ENCODE data around the gene MIF. TPM values are rescaled to one million over a fixed set of nuclear protein-coding genes. Genes with fewer than 3 reads are reported as not detected.
"Not testable (repeated sequence)": the region's sequence is repeated elsewhere in the genome, so short reads cannot be mapped to it uniquely, and the experiment has no call there.

MIF gene
- total RNA-seq, 4 donors from 2014 or later = 410 to 807 (median 448) TPM

DNA sequence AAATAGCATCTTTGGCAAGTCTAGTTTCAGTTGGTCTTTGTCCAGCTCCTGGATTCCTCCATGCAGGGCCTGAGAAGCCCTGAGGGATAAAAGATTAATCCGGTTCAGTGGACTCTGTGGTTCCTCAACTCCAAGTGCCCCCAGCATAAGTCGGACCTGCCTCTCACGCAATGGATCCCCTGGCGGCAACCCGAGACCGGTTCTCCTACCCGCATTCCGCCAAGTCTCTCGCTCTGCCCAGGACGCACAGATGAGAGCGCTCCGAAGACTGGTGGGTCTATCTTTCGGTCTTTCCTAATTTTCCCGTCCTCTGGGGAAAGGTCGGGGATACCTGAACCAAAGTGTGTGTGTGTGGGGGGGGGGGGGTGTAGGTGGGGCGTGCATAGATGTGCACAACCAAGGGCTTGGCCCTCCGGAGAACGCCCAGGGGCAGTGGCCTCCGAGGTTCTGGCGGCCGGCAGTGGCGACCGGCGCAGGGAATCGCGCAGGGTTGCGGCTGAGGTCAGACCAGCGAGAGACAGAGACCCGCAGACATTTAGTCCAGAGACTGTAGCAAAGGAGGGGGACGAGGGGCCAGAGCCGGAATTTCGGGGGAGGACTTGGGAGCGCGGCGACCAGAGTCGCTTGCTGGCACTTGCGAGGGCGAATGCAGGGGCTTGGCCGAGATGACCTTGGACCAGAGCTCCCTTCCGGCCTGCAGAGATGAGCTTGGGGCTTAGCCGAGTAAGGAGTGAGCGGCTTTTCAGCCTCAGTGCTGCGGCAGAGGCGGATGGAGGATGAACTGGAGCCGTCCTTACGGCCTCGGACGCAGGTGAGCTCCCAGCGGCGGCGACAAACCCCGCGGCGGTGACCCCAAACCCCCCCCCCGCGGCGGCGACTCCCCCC is 37.2 kb upstream of the MIF start:
- no peak for TF ChIP-seq POLR2A (IDR thresholded peaks at IDR 0.05)
- TF ChIP-seq, protein P1, sequence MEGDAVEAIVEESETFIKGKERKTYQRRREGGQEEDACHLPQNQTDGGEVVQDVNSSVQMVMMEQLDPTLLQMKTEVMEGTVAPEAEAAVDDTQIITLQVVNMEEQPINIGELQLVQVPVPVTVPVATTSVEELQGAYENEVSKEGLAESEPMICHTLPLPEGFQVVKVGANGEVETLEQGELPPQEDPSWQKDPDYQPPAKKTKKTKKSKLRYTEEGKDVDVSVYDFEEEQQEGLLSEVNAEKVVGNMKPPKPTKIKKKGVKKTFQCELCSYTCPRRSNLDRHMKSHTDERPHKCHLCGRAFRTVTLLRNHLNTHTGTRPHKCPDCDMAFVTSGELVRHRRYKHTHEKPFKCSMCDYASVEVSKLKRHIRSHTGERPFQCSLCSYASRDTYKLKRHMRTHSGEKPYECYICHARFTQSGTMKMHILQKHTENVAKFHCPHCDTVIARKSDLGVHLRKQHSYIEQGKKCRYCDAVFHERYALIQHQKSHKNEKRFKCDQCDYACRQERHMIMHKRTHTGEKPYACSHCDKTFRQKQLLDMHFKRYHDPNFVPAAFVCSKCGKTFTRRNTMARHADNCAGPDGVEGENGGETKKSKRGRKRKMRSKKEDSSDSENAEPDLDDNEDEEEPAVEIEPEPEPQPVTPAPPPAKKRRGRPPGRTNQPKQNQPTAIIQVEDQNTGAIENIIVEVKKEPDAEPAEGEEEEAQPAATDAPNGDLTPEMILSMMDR (IDR thresholded peaks at IDR 0.05) = peak in 1 of 6 experiments; percentile 18
- Histone ChIP-seq H3K4me1 (peaks cover 7 to 27% (median 16%) of the 10 kb centered on the region in 3 donors), H3K27ac (peak overlapping the region; percentile 72 to 95 (median 90)), H3K27me3 (no peaks in the 10 kb centered on the region), H3K9me3 (no peaks in the 10 kb centered on the region), H3K36me3 (no peaks in the 10 kb centered on the region), H3K4me3 (peak overlapping the region; percentile 39 to 87 (median 74))
- 1 to 3% methylated on average over 12 to 35 of the region's 58 CpGs for WGBS, 2 donors
- intact Hi-C loops (cut with DNase I) = no loop called here
- no peak for DNase-seq

DNA sequence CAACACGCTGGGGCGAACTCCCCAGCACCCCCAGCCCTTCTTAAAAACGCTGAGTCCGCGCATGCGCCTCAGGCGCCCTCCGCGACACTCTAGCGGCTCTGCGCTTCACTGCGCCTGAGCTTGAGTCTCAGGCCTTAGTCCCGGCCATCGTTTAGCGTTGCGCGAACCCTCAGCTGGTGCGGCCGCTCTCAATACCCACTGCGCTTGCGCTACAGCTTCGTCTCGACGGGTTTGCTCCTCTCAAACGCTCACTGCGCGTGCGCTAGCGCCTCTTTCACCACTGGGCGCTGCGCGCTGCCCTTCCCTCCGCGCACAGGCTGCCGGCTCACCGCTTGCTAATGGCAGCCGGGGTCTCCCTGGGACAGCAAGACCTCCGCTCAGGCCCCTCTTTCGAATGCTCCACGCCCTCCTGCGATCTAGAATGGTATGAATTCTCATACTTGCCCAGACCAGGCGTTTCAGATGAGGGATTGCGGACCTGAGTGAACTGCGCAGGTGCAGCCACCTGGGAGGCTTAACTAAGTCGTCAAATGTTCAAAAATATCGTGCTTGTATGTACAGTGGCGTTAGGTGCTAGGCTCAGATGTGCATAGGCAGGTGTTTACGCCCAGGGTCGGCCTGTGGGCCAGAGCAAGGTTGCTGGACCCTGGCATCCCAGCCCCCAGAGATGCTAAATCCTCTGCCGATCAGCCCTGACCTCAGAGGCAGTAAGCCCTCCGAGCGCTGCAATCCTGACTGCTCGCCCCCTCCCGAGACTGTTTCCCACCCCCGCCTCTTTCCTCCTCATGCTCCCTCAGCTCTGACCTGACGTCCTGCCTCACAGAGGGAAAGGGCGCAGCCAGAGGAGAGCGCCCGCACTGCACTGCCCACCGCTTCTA is 36.3 kb upstream of the MIF start, which contains the start of gene SLC2A11:
SLC2A11 (plus strand) TSS at position 270 of the 878 bp plus-strand sequence; CDS start at position 395, 125 bp downstream.
- DNase-seq = peak; percentile 83
- H3K27ac ChIP-seq = peak within 1 kb of the TSS; percentile 72 to 95 (median 90)
- H3K36me3 ChIP-seq = no peaks in the 10 kb centered on the region
- intact Hi-C loops (cut with DNase I) = no loop called here
- H3K4me1 ChIP-seq = peaks cover 7 to 27% (median 16%) of the 10 kb centered on the region in 3 donors
- H3K9me3 ChIP-seq = no peaks in the 10 kb centered on the region
- H3K27me3 ChIP-seq = no peaks in the 10 kb centered on the region
- TF ChIP-seq POLR2A (IDR thresholded peaks at IDR 0.05) = peak in 3 of 4 donors; percentile 50 to 75 (median 56)
- TF ChIP-seq, protein P1 (IDR thresholded peaks at IDR 0.05) = peak in 5 of 6 experiments; percentile 6 to 72 (median 47)
- peak within 1 kb of the TSS; percentile 39 to 87 (median 74) for H3K4me3 ChIP-seq
- WGBS, 2 donors = 0 to 2% methylated on average over 10 to 23 of the region's 60 CpGs

DNA sequence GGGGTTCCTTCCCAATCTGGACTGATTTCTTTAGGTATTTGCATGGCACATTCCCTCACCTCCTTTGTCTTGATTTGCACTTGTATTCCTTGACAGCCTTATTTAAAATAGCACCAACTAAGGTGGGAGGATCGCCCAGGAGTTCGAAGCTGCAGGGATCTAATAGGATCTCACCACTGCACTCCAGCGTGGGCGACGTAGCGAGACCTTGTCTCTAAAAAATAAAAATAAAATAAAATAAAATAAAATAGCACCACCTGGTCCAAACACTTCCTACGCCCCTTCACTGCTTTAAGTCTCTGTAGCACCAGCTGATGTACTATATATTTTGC is 35.7 kb upstream of the MIF start:
- Histone ChIP-seq H3K27ac (peak overlapping the region in 3 of 4 donors; percentile 72 to 95 (median 88)), H3K4me3 (peak overlapping the region; percentile 39 to 87 (median 74)), H3K27me3 (no peaks in the 10 kb centered on the region), H3K4me1 (peaks cover 7 to 27% (median 16%) of the 10 kb centered on the region in 3 donors), H3K36me3 (no peaks in the 10 kb centered on the region), H3K9me3 (no peaks in the 10 kb centered on the region)
- intact Hi-C loops (cut with DNase I) = no loop called here
- no peak for DNase-seq
- TF ChIP-seq, protein P1 (IDR thresholded peaks at IDR 0.05) = peak in 1 of 6 experiments; percentile 16
- no peak for TF ChIP-seq POLR2A (IDR thresholded peaks at IDR 0.05)
- 52% methylated on average over 7 of the region's 7 CpGs for WGBS, 2 donors

DNA sequence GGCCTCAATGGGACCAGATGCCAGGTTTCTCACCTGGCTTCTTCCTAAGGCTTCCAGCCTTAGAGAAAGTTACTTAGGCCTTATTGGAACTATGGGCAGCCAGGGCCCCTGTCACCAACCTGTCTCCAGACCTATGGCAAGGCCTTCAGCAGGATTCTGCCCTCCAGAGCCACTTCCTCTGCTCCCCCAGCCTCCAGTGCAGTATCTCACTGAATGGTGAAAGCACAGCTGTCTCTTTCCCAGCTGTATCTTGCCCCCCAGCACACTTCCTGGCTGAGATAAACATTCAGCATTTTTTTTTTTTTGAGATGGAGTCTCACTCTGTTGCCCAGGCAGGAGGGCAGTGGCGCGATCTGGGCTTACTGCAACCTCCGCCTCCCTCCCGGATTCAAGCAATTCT is 35.0 kb upstream of the MIF start:
- TF ChIP-seq POLR2A (IDR thresholded peaks at IDR 0.05) = no peak
- TF ChIP-seq, protein P1 (IDR thresholded peaks at IDR 0.05) = no peak

DNA sequence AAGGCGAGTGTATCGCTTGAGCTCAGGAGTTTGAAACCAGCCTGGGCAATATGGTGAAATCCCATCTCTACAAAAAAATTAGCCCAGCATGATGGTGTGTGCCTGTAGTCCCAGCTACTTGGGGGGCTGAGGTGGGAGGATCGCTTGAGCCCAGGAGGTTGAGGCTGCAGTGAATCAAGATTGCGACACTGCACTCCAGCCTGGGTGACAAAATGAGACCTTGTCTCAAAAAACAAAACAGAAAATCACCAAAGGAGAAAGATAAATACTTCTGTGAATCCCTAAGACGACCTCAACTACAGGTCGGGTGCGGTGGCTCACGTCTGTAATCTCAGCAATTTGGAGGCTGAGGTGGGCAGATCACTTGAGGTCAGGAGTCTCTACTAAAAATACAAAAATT is 34.0 kb upstream of the MIF start:
- H3K36me3 ChIP-seq; DNase-seq; H3K27me3 ChIP-seq; H3K4me3 ChIP-seq; H3K27ac ChIP-seq; intact Hi-C loops (cut with DNase I); H3K9me3 ChIP-seq: not testable (repeated sequence)
- 91% methylated on average over 8 of the region's 8 CpGs for WGBS, 2 donors
- peaks cover 7 to 27% (median 16%) of the 10 kb centered on the region in 3 donors for H3K4me1 ChIP-seq

More for the DNA sequence above, 35.0 kb upstream of the MIF start:
- Histone ChIP-seq H3K4me3 (no peak overlapping the region), H3K9me3 (no peaks in the 10 kb centered on the region), H3K27ac (no peak overlapping the region), H3K36me3 (no peaks in the 10 kb centered on the region), H3K27me3 (no peaks in the 10 kb centered on the region), H3K4me1 (peaks cover 7 to 27% (median 16%) of the 10 kb centered on the region in 3 donors)
- WGBS, 2 donors = 83% methylated on average over 4 of the region's 4 CpGs; no CpG with 5 or more reads in 1 of the 2 donors
- intact Hi-C loops (cut with DNase I) = no loop called here
- no peak for DNase-seq
